GM21447 (cell line): ENCODE measurements around the gene AP3B1.

Experiments used
- ATAC-seq: cut with Tn5 transposase; IDR thresholded peaks from one replicate; pipeline ENCODE4 v1.9.1; 2021; ENCODE audit not compliant: unreplicated experiment

AP3B1 gene, protein sequence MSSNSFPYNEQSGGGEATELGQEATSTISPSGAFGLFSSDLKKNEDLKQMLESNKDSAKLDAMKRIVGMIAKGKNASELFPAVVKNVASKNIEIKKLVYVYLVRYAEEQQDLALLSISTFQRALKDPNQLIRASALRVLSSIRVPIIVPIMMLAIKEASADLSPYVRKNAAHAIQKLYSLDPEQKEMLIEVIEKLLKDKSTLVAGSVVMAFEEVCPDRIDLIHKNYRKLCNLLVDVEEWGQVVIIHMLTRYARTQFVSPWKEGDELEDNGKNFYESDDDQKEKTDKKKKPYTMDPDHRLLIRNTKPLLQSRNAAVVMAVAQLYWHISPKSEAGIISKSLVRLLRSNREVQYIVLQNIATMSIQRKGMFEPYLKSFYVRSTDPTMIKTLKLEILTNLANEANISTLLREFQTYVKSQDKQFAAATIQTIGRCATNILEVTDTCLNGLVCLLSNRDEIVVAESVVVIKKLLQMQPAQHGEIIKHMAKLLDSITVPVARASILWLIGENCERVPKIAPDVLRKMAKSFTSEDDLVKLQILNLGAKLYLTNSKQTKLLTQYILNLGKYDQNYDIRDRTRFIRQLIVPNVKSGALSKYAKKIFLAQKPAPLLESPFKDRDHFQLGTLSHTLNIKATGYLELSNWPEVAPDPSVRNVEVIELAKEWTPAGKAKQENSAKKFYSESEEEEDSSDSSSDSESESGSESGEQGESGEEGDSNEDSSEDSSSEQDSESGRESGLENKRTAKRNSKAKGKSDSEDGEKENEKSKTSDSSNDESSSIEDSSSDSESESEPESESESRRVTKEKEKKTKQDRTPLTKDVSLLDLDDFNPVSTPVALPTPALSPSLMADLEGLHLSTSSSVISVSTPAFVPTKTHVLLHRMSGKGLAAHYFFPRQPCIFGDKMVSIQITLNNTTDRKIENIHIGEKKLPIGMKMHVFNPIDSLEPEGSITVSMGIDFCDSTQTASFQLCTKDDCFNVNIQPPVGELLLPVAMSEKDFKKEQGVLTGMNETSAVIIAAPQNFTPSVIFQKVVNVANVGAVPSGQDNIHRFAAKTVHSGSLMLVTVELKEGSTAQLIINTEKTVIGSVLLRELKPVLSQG

DNA sequence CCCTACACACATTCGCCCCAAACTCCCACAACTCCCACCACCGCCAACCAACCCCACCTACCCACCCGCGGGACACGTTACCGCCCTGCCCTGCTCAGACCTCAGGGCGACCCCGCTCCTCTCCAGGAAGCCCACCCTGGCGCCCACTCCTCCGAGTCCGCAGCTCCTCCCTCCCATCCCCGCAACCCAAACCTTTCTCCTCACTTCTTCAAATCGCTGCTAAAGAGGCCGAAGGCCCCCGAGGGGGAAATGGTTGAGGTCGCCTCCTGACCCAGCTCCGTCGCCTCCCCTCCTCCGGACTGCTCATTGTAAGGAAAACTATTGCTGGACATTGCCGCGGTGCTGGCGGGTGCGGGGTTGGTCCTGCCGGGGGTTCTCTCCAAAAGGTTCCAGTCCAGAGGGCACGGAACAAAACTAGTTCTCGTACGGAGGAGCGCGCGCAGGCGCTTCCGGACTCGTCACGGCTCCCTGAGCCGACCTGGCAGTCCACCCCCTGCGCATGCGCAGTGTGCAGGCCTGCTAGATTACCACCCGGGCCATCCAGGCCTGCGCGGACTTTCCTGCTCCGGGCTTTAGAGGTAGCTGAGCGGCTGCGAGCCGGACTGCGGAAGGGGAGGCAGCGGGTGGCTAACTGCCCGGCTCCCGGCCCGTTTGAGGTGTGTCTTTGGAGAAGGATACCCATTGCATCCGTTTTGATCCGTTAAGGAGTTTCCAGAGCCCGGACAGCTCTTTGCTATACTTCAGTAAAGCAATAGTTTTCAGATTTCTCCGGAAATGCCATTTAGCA is at the start of gene AP3B1:
Gene AP3B1 (minus strand): TSS at position 451 of the 787 bp plus-strand sequence. CDS start 119 bp downstream, at position 332.
- ATAC-seq = peak; percentile 78

DNA sequence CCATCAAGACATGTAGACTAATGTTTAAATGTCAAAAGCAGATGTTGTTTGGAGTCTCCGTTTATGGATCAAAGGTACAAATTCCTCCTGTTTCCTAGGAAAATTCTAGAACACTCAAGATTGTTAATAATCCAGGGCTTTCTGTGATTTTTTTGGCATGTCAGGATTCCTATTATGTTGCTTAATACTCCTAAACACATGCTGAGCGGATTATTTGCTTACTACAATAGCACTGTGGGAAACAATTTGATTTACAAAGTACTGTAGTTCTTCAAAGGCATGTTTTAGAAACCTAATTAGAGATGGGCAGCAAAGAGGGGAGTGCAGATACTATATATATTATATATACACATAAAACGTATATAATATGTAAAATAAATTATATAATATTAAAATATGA is 46.9 kb upstream of the AP3B1 start:
- ATAC-seq = no peak

DNA sequence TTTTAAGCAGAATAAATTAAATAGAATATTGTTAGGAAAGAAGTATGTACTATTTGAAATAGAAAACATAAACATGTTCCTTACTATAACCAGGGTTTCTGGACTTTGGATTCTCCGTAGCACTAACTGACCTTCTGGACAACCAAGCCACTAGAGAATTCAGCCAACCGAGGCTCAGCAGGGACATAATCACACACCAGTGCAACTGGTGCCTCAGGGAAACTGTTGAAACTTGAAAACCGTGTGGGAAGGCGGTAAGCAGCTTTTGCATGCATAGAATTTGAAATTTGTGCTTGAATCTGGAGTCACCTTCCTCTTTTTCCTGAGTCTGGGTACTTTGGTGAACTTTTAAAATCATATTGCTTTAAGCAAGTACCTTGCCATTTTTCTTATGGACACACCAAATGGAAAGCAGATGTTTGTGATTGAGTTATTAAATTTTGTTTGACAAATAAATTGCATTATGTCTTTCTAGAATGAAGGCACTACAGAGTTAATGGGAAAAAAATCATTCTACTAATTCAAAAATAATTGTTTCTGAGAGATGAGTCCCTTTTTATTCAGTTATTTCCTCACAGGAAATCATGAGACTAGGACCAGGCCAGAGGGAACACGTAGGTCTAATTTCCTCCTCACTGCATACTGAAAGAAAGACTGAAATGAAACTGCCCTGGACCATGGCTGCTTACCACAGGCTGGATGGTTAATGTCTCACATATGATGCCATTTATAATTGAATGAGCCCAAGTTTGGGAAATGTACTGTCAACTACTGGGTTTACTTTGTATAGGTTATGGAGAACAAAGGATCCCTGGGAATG is 45.3 kb upstream of the AP3B1 start:
- no peak for ATAC-seq

DNA sequence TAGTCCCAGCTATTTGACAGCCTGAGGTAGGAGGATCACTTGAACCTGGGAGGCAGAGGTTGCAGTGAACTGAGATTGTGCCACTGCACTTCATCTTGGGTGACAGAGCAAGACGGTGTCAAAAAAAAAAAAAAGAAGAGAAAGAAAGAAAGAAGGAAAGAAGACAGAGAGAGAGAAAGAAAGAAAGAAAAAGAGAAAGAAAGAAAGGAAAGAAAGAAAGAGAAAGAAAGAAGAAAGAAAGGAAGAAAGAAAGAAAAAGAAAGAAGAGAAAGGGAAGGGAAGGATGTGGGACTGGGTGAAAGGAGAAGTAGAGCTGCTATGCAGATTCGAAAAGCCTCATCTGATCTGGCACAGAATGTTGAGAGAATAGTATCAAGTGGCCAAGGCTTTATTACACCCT is 42.2 kb upstream of the AP3B1 start:
- no peak for ATAC-seq

DNA sequence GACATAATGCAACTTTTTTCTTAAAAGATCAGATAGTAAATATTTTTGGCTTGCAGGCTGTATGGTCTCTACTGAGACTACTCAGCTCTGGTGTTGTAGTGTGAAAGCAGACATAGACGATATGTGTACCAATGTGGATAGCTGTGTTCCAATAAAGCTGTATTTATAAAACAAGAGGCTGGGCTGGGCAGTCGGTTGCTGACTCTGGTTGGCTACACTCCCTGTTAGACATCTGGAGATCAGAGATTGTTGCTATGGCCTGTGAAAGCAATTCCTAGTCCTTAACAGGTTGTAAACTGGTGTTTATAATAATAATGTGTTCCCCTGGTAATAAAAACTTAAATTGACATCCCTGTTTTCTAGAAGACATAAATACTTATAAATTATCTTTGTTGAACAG is 41.5 kb upstream of the AP3B1 start:
- ATAC-seq = no peak

DNA sequence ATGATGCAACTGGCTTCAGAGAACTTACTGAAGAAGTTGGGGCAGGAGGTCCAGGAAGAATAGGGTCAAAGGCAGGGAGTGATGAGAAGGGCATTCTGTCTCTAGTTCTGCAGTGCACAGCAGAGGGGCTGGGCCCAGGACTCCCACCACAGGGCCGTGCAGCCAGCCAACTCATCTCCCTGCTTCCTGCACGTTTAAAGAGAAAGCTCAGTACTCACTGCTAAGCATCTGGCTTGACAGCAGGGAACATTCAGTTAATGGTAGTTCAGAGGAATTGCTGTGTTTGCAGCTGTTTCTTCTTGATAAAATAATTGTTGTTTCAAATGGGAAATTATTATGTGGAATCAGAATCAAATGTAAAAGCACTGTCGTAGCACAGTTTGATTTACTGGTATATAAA is 40.3 kb upstream of the AP3B1 start:
- no peak for ATAC-seq

DNA sequence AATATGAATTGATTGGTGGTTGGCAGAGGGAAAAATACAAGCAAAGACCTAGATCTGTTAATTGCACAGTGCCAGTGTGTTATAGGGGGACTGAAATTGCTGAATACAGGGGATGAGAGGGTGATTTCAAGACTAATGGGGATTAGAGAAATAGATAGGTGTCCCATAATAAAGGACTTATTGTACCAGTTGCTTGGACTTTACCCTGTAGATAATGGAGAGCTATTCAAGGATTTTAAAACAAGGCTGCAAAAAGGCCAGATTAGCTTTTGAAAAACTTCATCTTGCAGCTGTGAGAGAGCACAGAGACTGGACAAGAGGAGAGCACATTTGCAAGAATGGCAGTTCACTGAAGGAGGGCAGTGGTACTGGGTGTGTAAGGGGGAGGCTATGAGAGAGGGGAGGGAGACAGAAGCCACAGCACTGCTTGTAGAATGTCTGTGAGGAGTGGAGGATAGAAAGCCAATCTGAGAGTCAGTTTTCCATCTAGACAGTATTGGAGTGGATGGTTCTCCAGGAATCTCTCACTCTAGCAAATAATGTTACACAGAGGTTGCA is 37.1 kb upstream of the AP3B1 start:
- no peak for ATAC-seq

DNA sequence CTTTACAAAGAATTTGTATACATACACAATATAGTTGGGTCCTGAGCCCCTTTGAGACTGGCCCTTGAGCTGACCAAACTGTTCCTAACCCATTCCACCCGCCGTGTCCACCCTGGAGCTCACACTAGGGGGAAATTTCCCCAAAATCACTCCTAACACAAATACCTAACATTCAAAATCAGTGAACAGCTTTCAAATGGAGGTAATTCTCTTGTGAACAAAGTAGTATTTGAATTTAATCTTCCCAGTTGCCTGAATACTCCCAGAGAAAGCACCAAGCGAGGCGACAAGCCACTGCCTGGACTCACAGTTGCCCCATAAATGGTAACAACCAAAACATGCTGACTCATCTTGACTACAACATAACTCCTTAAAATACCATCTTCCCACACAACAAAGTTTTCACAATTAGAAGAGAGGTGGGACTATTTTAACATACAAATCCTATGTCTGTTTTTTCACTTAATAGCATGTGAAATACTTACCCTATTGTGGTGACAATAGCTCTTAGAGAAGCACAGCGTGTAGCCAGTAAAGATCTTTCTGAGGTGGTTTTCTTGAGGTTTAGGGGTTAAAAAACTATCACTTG is 34.2 kb upstream of the AP3B1 start:
- no peak for ATAC-seq

DNA sequence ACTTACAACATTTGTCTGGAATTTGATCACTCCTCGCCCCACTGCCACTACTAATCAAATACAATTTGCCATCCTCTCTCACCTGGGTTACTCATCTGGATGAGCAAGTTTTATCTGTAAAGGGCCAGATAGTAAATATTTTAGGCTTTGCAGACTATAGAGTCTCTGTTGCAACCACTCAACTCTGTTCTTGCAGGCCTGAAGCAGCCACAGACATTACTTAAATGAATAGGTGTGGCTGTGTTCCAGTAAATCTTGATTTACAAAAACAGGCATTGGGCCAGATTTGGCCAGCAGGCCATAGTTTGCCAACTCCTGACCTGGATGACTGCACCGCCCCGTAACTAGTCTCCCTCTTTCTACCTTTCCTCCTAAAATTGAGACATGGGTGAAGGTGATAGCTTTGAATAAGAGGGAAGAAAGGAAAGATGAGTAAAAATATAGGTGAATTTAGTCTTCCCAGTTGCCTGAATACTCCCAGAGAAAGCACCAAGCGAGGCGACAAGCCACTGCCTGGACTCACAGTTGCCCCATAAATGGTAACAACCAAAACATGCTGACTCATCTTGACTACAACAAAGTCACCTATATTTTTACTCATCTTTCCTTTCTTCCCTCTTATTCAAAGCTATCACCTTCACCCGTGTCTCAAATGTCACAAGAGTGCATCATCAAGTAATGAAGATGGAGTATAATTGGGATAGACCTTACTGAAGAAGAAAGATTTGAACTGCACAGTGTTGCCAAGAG is 33.4 kb upstream of the AP3B1 start:
- ATAC-seq = no peak

DNA sequence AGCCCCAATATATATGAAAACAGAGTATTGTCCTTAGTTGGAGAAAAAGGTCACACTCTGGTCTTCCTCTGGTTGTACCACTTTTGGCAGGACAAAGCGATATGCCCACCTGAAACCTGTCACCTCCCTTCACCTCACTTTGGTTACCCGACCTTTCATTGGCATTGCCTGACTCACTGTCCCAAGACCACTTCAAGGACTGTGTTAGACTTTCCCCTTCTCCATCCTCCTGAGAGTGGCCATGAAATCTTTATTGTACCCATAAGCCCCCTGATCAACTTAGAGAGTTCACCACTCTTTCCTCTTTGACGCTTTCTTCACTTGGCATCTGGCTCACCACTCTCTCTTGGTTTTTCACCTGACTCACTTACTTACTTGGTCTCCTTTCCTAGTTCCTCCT is 32.4 kb upstream of the AP3B1 start:
- ATAC-seq = no peak

DNA sequence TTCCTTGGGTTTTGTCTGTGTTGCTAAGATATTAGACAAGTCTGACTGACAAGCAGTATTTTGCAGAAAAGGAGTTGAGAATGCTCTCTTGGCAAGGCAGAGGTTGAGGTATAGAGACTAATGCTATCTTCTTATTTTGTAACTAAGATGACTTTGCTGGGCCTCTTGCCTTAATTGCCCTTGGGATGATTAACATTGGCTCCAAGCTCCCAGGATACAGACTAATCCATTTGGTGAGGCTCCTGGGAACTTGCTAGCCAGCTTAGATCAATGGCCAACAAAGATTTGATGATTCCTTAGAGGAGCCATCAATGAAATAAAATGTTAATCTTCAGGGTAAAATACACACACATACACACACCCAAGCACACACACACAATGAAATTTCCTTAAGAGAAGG is 28.7 kb upstream of the AP3B1 start:
- ATAC-seq = no peak

DNA sequence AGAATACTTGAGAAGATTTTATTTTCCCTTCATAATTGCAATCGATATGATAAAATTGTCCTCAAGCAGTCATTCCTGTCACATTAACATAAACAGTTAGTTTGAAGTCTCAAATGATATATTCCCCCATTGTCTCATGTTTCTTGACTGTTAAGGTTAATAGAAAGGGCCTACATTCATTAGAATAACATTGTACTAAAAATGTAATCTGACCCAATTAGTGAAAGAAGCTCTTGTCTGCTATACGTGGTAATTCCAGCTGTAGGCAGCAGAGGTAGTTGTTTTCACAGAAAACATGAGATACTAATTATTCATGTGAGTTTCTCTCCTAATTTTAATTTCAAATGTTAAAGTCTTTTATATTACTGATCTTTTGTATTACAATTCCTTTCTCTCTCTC is 25.9 kb upstream of the AP3B1 start:
- no peak for ATAC-seq

DNA sequence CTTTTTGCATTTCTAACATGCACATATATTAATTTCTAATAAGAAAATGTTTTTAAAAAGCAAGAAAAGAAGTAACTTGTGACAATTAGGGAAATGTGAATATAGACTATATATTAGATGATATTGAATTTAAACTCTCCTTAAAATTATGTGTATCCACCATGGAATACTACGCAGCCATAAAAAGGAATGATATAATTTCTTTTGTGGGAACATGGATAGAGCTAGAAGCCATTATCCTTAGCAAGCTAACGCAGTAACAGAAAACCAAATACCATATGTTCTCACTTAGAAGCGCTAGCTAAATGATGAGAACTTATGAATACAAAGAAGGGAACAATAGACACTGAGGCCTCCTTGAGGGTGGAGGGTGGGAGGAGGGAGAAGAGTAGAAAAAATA is 23.8 kb upstream of the AP3B1 start:
- ATAC-seq = no peak

DNA sequence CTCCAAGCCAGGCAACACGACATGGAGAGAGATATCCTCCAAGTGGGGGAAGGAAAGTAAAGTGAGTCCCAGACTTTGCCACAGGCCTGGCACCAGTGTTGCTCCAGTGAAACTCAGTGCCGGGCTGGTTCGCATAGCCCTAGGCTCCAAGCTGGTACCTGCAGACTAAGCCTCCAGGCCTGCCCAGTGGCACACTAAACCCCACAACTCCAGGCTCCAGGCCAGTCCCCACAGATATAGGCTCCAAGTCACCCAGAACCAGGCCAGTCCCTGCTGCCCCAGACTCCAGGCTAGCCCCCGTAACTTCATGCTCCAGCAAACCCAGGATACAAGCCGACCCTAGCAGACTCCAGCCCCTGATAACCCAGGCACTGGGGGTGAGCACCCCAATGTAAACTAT is 23.0 kb upstream of the AP3B1 start:
- ATAC-seq = no peak

DNA sequence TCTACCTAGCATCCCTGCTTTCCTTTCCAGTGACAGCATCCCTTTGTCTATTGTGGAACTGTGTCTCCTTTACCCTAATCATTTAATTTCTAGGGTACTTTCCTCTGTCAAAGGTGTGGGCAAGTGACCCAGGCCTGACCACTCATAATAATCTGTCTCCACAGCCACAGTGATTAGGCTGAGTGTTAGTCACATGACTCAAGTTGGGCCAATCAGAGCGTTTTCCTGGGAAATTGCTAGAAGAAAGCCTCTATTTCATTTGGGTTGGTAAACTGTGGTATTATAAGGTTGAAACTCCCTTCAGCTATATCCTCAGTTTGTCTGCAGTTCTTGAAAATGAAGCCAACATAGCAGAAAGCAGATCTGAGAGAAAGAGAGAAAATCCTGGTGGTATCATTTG is 14.2 kb upstream of the AP3B1 start:
- ATAC-seq = no peak

DNA sequence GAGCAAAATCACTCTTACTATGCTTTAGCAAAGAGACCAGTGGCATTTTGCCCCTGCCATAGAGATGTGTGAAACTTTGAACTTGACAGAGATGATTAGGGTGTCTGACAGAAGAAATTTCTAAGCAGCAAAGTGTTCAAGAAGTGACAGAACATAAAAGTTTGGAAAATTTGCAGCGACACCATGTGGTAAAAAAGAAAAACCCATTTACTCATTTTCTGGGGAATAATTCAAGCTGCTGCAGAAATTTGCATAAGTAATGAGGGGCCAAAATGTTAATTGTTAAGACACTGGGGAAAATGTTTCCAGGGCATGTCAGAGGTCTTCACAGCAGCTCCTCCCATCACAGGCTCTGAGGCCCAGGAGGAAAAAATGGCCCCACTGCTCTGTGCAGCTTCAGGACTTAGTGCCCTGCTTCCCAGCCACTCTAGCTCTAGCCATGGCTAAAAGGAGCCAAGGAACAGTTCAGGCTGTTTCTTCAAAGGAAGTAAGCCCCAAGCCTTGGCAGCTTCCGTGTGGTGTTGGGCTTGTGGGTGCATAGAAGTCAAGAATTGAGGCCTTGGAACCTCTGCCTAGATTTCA is 6.1 kb upstream of the AP3B1 start:
- ATAC-seq = no peak

DNA sequence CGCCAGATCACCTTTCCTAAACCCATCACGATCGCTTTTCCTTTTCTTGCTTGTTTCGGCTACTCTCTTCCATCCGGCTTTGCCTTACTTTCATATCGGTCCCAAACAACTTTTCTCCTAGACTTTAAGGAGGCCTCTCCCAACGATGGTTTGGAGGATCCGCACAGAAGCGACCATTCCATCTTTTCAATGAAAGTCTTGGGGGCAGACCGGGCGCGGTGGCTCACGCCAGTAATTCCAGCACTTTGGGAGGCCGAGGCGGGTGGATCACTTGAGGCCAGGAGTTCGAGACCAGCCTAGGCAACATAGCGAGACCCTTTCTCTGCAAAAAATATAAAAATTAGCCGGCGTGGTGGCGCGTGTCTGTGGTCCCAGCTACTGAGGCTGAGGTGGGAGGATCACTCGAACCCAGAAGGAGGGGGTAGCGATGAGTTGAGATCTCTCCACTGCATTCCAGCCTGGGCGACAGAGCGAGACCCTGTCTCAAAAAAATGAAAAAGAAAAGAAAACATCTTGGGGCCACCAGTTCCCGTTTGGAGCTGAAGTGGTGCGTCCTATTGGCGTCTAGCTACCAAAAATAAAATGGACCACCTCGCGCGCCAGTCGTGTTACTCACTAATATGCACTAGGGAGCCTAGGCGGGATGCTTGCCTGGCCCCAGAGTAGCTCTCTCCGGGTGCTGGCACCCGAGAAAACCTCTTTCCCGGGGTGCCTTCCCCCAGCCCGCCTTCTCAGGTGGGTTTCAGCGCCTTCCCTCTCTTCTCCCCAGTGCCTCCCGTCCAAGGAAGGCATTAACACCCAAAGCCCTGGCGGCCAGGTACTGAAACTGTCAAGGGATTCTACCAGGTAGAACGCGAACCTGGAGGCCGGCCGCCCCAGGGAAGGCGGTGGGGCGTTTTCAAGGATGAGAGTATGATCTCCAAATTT is 800 bp upstream of the AP3B1 start:
- peak; percentile 33 for ATAC-seq
